ENCODE results near the gene AKAP17A.

GRCh38 chrX:1606496-1606895 lies 15.1 kb downstream of the AKAP17A start:
- TF ChIP-seq POLR2A (IDR thresholded peaks at IDR 0.05) (no peak), EP300 (IDR thresholded peaks at IDR 0.05; ENCODE audit: low read depth) (no peak), POLR2AphosphoS5 (IDR thresholded peaks at IDR 0.05) (no peak)
- TF ChIP-seq, protein P1, sequence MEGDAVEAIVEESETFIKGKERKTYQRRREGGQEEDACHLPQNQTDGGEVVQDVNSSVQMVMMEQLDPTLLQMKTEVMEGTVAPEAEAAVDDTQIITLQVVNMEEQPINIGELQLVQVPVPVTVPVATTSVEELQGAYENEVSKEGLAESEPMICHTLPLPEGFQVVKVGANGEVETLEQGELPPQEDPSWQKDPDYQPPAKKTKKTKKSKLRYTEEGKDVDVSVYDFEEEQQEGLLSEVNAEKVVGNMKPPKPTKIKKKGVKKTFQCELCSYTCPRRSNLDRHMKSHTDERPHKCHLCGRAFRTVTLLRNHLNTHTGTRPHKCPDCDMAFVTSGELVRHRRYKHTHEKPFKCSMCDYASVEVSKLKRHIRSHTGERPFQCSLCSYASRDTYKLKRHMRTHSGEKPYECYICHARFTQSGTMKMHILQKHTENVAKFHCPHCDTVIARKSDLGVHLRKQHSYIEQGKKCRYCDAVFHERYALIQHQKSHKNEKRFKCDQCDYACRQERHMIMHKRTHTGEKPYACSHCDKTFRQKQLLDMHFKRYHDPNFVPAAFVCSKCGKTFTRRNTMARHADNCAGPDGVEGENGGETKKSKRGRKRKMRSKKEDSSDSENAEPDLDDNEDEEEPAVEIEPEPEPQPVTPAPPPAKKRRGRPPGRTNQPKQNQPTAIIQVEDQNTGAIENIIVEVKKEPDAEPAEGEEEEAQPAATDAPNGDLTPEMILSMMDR (IDR thresholded peaks at IDR 0.05) = no peak

Measured in transverse colon (tissue), 4 donors.